ENCODE data around the gene TMEM183A. TPM values are rescaled to one million over a fixed set of nuclear protein-coding genes. Genes with fewer than 3 reads are reported as not detected.
"Not testable (repeated sequence)": the region's sequence is repeated elsewhere in the genome, so short reads cannot be mapped to it uniquely, and the experiment has no call there.

Gene TMEM183A
- total and polyA plus RNA-seq, 9 of the 15 experiments (the other 6 are each of a cell fraction or from before 2014, with no cell fraction given): 23.4 to 190 (median 124) TPM

- peak; percentile 77 for TF ChIP-seq BRD9 (IDR thresholded peaks at IDR 0.05; ENCODE audit: low read depth, partially characterized antibody)
- peak in 1 of 2 experiments; percentile 36; a peak in 2 of 4 replicates for TF ChIP-seq FOXK2 (conservative IDR thresholded peaks at IDR 0.05 in 1 of 2, IDR thresholded peaks at IDR 0.05 in 1 of 2; ENCODE audit: low read depth in 2 of 2)
- TF ChIP-seq CBFA2T3 (IDR thresholded peaks at IDR 0.05): peak; percentile 91
- TF ChIP-seq BACH1 (tag; IDR thresholded peaks at IDR 0.05): 0 out of 2 replicates have a peak, but pooled peaks have one; percentile 59
- peak; percentile 42; the same call in 1 of the 2 replicates for TF ChIP-seq ATF3 (IDR thresholded peaks at IDR 0.05)
- not testable (repeated sequence) for TF ChIP-seq ATF3 (CRISPR knock-in tag; conservative IDR thresholded peaks at IDR 0.05)
- peak; percentile 88 for TF ChIP-seq SMARCA4 (IDR thresholded peaks at IDR 0.05)
- peak; percentile 57; the same call in 1 of the 2 replicates for TF ChIP-seq MTA3 (IDR thresholded peaks at IDR 0.05; ENCODE audit: borderline replicate concordance)
- TF ChIP-seq, protein P1, sequence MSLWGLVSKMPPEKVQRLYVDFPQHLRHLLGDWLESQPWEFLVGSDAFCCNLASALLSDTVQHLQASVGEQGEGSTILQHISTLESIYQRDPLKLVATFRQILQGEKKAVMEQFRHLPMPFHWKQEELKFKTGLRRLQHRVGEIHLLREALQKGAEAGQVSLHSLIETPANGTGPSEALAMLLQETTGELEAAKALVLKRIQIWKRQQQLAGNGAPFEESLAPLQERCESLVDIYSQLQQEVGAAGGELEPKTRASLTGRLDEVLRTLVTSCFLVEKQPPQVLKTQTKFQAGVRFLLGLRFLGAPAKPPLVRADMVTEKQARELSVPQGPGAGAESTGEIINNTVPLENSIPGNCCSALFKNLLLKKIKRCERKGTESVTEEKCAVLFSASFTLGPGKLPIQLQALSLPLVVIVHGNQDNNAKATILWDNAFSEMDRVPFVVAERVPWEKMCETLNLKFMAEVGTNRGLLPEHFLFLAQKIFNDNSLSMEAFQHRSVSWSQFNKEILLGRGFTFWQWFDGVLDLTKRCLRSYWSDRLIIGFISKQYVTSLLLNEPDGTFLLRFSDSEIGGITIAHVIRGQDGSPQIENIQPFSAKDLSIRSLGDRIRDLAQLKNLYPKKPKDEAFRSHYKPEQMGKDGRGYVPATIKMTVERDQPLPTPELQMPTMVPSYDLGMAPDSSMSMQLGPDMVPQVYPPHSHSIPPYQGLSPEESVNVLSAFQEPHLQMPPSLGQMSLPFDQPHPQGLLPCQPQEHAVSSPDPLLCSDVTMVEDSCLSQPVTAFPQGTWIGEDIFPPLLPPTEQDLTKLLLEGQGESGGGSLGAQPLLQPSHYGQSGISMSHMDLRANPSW (CRISPR knock-in tag; IDR thresholded peaks at IDR 0.05): peak; percentile 71; the same call in 1 of the 2 replicates
- peak; percentile 29; the same call in 1 of the 2 replicates for TF ChIP-seq THRA (IDR thresholded peaks at IDR 0.05)
- TF ChIP-seq NFE2 (IDR thresholded peaks at IDR 0.05; ENCODE audit: low read depth): peak; percentile 48
- TF ChIP-seq, protein P2, sequence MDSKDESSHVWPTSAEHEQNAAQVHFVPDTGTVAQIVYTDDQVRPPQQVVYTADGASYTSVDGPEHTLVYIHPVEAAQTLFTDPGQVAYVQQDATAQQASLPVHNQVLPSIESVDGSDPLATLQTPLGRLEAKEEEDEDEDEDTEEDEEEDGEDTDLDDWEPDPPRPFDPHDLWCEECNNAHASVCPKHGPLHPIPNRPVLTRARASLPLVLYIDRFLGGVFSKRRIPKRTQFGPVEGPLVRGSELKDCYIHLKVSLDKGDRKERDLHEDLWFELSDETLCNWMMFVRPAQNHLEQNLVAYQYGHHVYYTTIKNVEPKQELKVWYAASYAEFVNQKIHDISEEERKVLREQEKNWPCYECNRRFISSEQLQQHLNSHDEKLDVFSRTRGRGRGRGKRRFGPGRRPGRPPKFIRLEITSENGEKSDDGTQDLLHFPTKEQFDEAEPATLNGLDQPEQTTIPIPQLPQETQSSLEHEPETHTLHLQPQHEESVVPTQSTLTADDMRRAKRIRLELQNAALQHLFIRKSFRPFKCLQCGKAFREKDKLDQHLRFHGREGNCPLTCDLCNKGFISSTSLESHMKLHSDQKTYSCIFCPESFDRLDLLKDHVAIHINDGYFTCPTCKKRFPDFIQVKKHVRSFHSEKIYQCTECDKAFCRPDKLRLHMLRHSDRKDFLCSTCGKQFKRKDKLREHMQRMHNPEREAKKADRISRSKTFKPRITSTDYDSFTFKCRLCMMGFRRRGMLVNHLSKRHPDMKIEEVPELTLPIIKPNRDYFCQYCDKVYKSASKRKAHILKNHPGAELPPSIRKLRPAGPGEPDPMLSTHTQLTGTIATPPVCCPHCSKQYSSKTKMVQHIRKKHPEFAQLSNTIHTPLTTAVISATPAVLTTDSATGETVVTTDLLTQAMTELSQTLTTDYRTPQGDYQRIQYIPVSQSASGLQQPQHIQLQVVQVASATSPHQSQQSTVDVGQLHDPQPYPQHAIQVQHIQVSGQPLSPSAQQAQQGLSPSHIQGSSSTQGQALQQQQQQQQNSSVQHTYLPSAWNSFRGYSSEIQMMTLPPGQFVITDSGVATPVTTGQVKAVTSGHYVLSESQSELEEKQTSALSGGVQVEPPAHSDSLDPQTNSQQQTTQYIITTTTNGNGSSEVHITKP (IDR thresholded peaks at IDR 0.05; ENCODE audit: partially characterized antibody): peak; percentile 53
- TF ChIP-seq, protein P3, sequence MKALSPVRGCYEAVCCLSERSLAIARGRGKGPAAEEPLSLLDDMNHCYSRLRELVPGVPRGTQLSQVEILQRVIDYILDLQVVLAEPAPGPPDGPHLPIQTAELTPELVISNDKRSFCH (CRISPR knock-in tag; IDR thresholded peaks at IDR 0.05): not testable (repeated sequence)
- TF ChIP-seq, protein P3 (tag; IDR thresholded peaks at IDR 0.05): 0 out of 2 replicates have a peak, but pooled peaks have one; percentile 20
- peak; percentile 49; the same call in 1 of the 2 replicates for TF ChIP-seq MXI1 (IDR thresholded peaks at IDR 0.05; ENCODE audit: low read depth, low read length)
- 0 out of 2 replicates have a peak, but pooled peaks have one; percentile 44 for TF ChIP-seq ZNF24 (IDR thresholded peaks at IDR 0.05)
- TF ChIP-seq SOX6 (IDR thresholded peaks at IDR 0.05): peak; percentile 91
- TF ChIP-seq ESRRA (IDR thresholded peaks at IDR 0.05; ENCODE audit: borderline replicate concordance, low read depth): peak; percentile 26; the same call in 1 of the 2 replicates
- TF ChIP-seq DPF2 (IDR thresholded peaks at IDR 0.05): peak; percentile 92
Observed at GRCh38 chr1:203005395-203006142, 1.6 kb upstream of the TMEM183A start (continued).
